HCT116 (cell line): ENCODE results near the gene PLA2R1. TPM values are rescaled to one million over a fixed set of nuclear protein-coding genes. Genes with fewer than 3 reads are reported as not detected.

ENCODE experiments used
- ATAC-seq: fragments of 200-7000 bp; cut with Tn5 transposase; 2 replicates; pipeline ENCODE4 v1.9.1; 2020; ENCODE audit warnings: mild to moderate bottlenecking, moderate library complexity
- BruUV-seq: library from RNA; stranded (reverse); fragments of 400-500 nt; replicated peaks from 2 replicates; lab custom pipeline; 2021; lab: Mats Ljungman, UMichigan
- CTCF ChIA-PET: fragments of 300-600 bp; sonication (Branson Sonifier 250); formaldehyde crosslinking; loops from one replicate; lab custom pipeline; 2021; ENCODE audit warnings: antibody characterized with exemption; lab: Charles Lee
- POLR2A ChIA-PET: fragments of 300-600, 350-600 bp; sonication (Branson Sonifier 250); formaldehyde crosslinking; loops from one replicate; lab custom pipeline; 2021; ENCODE audit warnings: antibody characterized with exemption; lab: Charles Lee
- RAD21 ChIA-PET, 2 experiments: fragments of 300-600 bp; sonication (Branson Sonifier 250); formaldehyde crosslinking; loops; one replicate each; lab custom pipeline; 2023; ENCODE audit warnings: low total read pairs in 2 of 2; ENCODE audit not compliant: uncharacterized antibody in 2 of 2, unreplicated experiment in 2 of 2, low non-redundant PET in 1 of 2; lab: Charles Lee
- DNase-seq: peaks from one replicate; pipeline ENCODE4 v3.0.0-alpha.2; 2010; ENCODE audit warnings: low read depth, low spot score
- H2AFZ ChIP-seq: fragments of 200-600 bp; shearing (Covaris generic), sonication (generic); 2 replicates; pipeline ENCODE4 v1.6.1; 2017; ENCODE audit warnings: low read depth, mixed run types, mixed read lengths, antibody characterized with exemption, low read length; ENCODE audit not compliant: poor library complexity, severe bottlenecking
- H3K27ac ChIP-seq: 2 replicates; pipeline ENCODE4 v1.5.1; 2012; ENCODE audit warnings: low read depth, low read length
- H3K27me3 ChIP-seq: fragments of 200-600 bp; sonication (generic); 2 replicates; pipeline ENCODE4 v1.6.1; 2016; ENCODE audit warnings: mixed run types, low read length, mixed read lengths; ENCODE audit not compliant: insufficient read depth
- H3K36me3 ChIP-seq, 2 experiments: fragments of 200-500 bp in 1 of 2; fragments of 200-600 bp in 1 of 2; sonication (Bioruptor generic) in 1 of 2; sonication (generic) in 1 of 2; 2 replicates each; pipeline versions ENCODE4 v1.5.1 to v1.6.1; 2014 to 2016; ENCODE audit warnings: low read length in 2 of 2, inconsistent platforms in 1 of 2, mixed read lengths in 1 of 2, mixed run types in 1 of 2; ENCODE audit not compliant: insufficient read depth in 2 of 2, control insufficient read depth in 1 of 2
- H3K4me1 ChIP-seq, 2 experiments: fragments of 200-600 bp in 1 of 2; sonication (generic) in 1 of 2; 2 replicates each; pipeline versions ENCODE4 v1.5.1 to v1.6.1; 2012 to 2017; ENCODE audit warnings: low read length in 2 of 2, inconsistent platforms in 1 of 2, mild to moderate bottlenecking in 1 of 2, mixed read lengths in 1 of 2, mixed run types in 1 of 2, moderate library complexity in 1 of 2; ENCODE audit not compliant: insufficient read depth in 2 of 2, control insufficient read depth in 1 of 2
- H3K4me2 ChIP-seq: fragments of 200-600 bp; sonication (generic); 2 replicates; pipeline ENCODE4 v1.6.1; 2017; ENCODE audit warnings: mixed run types, low read length, mixed read lengths
- H3K4me3 ChIP-seq, 2 experiments: fragments of 200-600 bp in 1 of 2; sonication (generic) in 1 of 2; replicated peaks in 1 of 2; 2 replicates each; pipeline ENCODE4 v1.5.1; 2011 to 2016; ENCODE audit warnings: low read length in 2 of 2, control low read depth in 1 of 2, low read depth in 1 of 2, mild to moderate bottlenecking in 1 of 2, mixed read lengths in 1 of 2, mixed run types in 1 of 2
- H3K79me2 ChIP-seq: fragments of 200-600 bp; sonication (generic); 2 replicates; pipeline ENCODE4 v1.6.1; 2017; ENCODE audit warnings: mild to moderate bottlenecking, mixed run types, low read length, moderate library complexity, mixed read lengths; ENCODE audit not compliant: insufficient read depth
- H3K9ac ChIP-seq: fragments of 200-600 bp; sonication (generic); 2 replicates; pipeline ENCODE4 v1.6.1; 2016; ENCODE audit warnings: low read length, mixed read lengths
- H3K9me2 ChIP-seq: fragments of 200-600 bp; sonication (generic), shearing (Covaris generic); 2 replicates; pipeline ENCODE4 v1.6.1; 2017; ENCODE audit warnings: mixed run types, mild to moderate bottlenecking, moderate library complexity; ENCODE audit not compliant: insufficient read depth
- H3K9me3 ChIP-seq, 2 experiments: fragments of 200-500 bp in 1 of 2; fragments of 200-600 bp in 1 of 2; sonication (Bioruptor generic) in 1 of 2; sonication (generic) in 1 of 2; 2 replicates each; pipeline ENCODE4 v1.6.1; 2014 to 2017; ENCODE audit warnings: low read length in 2 of 2, mixed read lengths in 2 of 2, inconsistent platforms in 1 of 2, low read depth in 1 of 2, mild to moderate bottlenecking in 1 of 2, mixed run types in 1 of 2, moderate library complexity in 1 of 2; ENCODE audit not compliant: control insufficient read depth in 1 of 2, insufficient read depth in 1 of 2
- H4K20me1 ChIP-seq: fragments of 200-600 bp; sonication (generic), shearing (Covaris generic); 2 replicates; pipeline ENCODE4 v1.6.1; 2017; ENCODE audit warnings: mixed run types, mild to moderate bottlenecking, moderate library complexity; ENCODE audit not compliant: insufficient read depth
- ATF3 ChIP-seq: IDR thresholded peaks from 2 replicates; pipeline ENCODE4 v1.6.1; 2012
- CBX3 ChIP-seq: IDR thresholded peaks from 2 replicates; pipeline ENCODE4 v1.6.1; 2012; ENCODE audit warnings: low read depth
- CEBPB ChIP-seq: IDR thresholded peaks from 2 replicates; pipeline ENCODE4 v1.6.1; 2012; ENCODE audit warnings: low read depth
- CTCF ChIP-seq, 3 experiments: fragments of 200-600 bp in 1 of 3; sonication (generic) in 1 of 3; IDR thresholded peaks in 2 of 3; conservative IDR thresholded peaks in 1 of 3; 2 replicates each; pipeline ENCODE4 v1.5.1; 2012 to 2017; ENCODE audit warnings: low read depth in 2 of 3, low read length in 2 of 3, antibody characterized with exemption in 1 of 3, borderline replicate concordance in 1 of 3, control low read depth in 1 of 3, mild to moderate bottlenecking in 1 of 3, mixed read lengths in 1 of 3, mixed run types in 1 of 3, moderate library complexity in 1 of 3; ENCODE audit not compliant: insufficient read depth in 1 of 3
- EGR1 ChIP-seq: IDR thresholded peaks from 2 replicates; pipeline ENCODE4 v1.6.1; 2012; ENCODE audit warnings: low read depth
- ELF1 ChIP-seq: IDR thresholded peaks from 2 replicates; pipeline ENCODE4 v1.6.1; 2012; ENCODE audit warnings: low read depth, borderline replicate concordance
- EZH2 ChIP-seq: fragments of 200-600 bp; sonication (generic); IDR thresholded peaks from 2 replicates; pipeline ENCODE4 v1.6.1; 2017; ENCODE audit warnings: antibody characterized with exemption, mixed run types
- EZH2phosphoT487 ChIP-seq: fragments of 200-600 bp; IDR thresholded peaks from 2 replicates; pipeline ENCODE4 v1.6.1; 2018; ENCODE audit warnings: antibody characterized with exemption, borderline replicate concordance
- FOSL1 ChIP-seq: IDR thresholded peaks from 2 replicates; pipeline ENCODE4 v1.6.1; 2012; ENCODE audit warnings: low read depth
- JUND ChIP-seq: IDR thresholded peaks from 2 replicates; pipeline ENCODE4 v1.6.1; 2012
- MAX ChIP-seq: IDR thresholded peaks from 2 replicates; pipeline ENCODE4 v1.6.1; 2012
- POLR2A ChIP-seq: IDR thresholded peaks from 2 replicates; pipeline ENCODE4 v1.7.0; 2011; ENCODE audit warnings: borderline replicate concordance; ENCODE audit not compliant: insufficient read depth, insufficient read length; ENCODE audit errors: extremely low read depth
- POLR2AphosphoS5 ChIP-seq: IDR thresholded peaks from 2 replicates; pipeline ENCODE4 v1.6.1; 2011; ENCODE audit warnings: mild to moderate bottlenecking, low read depth, low read length, moderate library complexity
- RAD21 ChIP-seq: IDR thresholded peaks from 2 replicates; pipeline ENCODE4 v1.6.1; 2012; ENCODE audit warnings: low read depth, mild to moderate bottlenecking
- REST ChIP-seq: IDR thresholded peaks from 2 replicates; pipeline ENCODE4 v1.6.1; 2012; ENCODE audit warnings: low read depth
- SRF ChIP-seq: IDR thresholded peaks from 2 replicates; pipeline ENCODE4 v1.6.1; 2012; ENCODE audit warnings: low read depth
- YY1 ChIP-seq: IDR thresholded peaks from 2 replicates; pipeline ENCODE4 v1.6.1; 2011; ENCODE audit warnings: low read length, low read depth, moderate library complexity, mild to moderate bottlenecking; ENCODE audit not compliant: insufficient replicate concordance; ENCODE audit errors: extremely low read depth
- ZBTB33 ChIP-seq: IDR thresholded peaks from 2 replicates; pipeline ENCODE4 v1.6.1; 2011; ENCODE audit warnings: mild to moderate bottlenecking, low read length, moderate library complexity; ENCODE audit not compliant: insufficient replicate concordance; ENCODE audit errors: extremely low read depth
- ZNF274 ChIP-seq: fragments of 200-500 bp; sonication (Bioruptor generic); IDR thresholded peaks from 2 replicates; pipeline ENCODE4 v1.6.1; 2014; ENCODE audit warnings: mild to moderate bottlenecking, low read depth, low read length, inconsistent platforms
- intact Hi-C: fragments of 100-400 bp; cut with micrococcal nuclease; formaldehyde crosslinking; loops from 2 replicates; pipeline ENCODE4 v1.10.0; 2022
- total RNA-seq: library from RNA; stranded (reverse); gene quantifications from one replicate; pipeline ENCODE4 v1.2.1, GENCODE V29; 2021; ENCODE audit not compliant: unreplicated experiment

PLA2R1 gene
- total RNA-seq, 1 experiment from 2014 or later = 0.34 TPM

GRCh38 chr2:159938395-159938794 is 124.0 kb downstream of the PLA2R1 start (continued):
- no peak for TF ChIP-seq SRF

GRCh38 chr2:159936471-159936870 is 125.9 kb downstream of the PLA2R1 start:
- POLR2A ChIA-PET = no interaction called here
- BruUV-seq = no TSS peak

More at GRCh38 chr2:159936471-159936870, 125.9 kb downstream of the PLA2R1 start:
- no peak overlapping the region for H3K4me2 ChIP-seq
- no peak for TF ChIP-seq RAD21
- TF ChIP-seq POLR2AphosphoS5 = no peak
- TF ChIP-seq CTCF (IDR thresholded peaks at IDR 0.05 in 2 of 3, conservative IDR thresholded peaks at IDR 0.05 in 1 of 3; ENCODE audit: borderline replicate concordance in 1 of 3, insufficient read depth in 1 of 3, low read depth in 2 of 3, low read length in 2 of 3) = no peak
- no peak for TF ChIP-seq MAX
- no peak for TF ChIP-seq CBX3
- no peak for TF ChIP-seq POLR2A
- TF ChIP-seq JUND = no peak
- no peak for TF ChIP-seq ZBTB33
- no peak for TF ChIP-seq CEBPB
- TF ChIP-seq REST = no peak
- TF ChIP-seq EGR1 = no peak
- TF ChIP-seq ATF3 = no peak
- TF ChIP-seq SRF = no peak
- no peak for TF ChIP-seq YY1
- TF ChIP-seq ZNF274 = no peak
- no peak for TF ChIP-seq EZH2
- TF ChIP-seq EZH2phosphoT487 = no peak
- no peak for TF ChIP-seq FOSL1
- no peak; the same call in 1 of the 2 replicates for TF ChIP-seq ELF1
- no peak overlapping the region for H3K4me3 ChIP-seq
- intact Hi-C loops = no loop called here
- H2AFZ ChIP-seq = peak overlapping the region; percentile 13
- no peaks in the 10 kb centered on the region for H4K20me1 ChIP-seq
- H3K9me2 ChIP-seq = no peaks in the 10 kb centered on the region
- H3K79me2 ChIP-seq = no peaks in the 10 kb centered on the region
- no peak for ATAC-seq
- no peaks in the 10 kb centered on the region for H3K9me3 ChIP-seq
- DNase-seq = peak; percentile 24
- no peaks in the 10 kb centered on the region for H3K4me1 ChIP-seq
- no peak overlapping the region for H3K9ac ChIP-seq
- CTCF ChIA-PET = no interaction called here
- RAD21 ChIA-PET = no interaction called here
- H3K36me3 ChIP-seq = no peaks in the 10 kb centered on the region
- H3K27ac ChIP-seq = no peak overlapping the region
- H3K27me3 ChIP-seq = no peaks in the 10 kb centered on the region
